Ovary (tissue), 9 donors: ENCODE results near the gene ARID2. TPM values are rescaled to one million over a fixed set of nuclear protein-coding genes. Genes with fewer than 3 reads are reported as not detected.

ENCODE experiments used
- DNase-seq, 5 donors: peaks; one replicate each; pipeline ENCODE4 v3.0.0-alpha.2; 2019 to 2020
- H3K27ac ChIP-seq, 2 donors: fragments of 200-600 bp; one replicate each; pipeline versions ENCODE4 v1.5.1 to v1.8.0; 2019 to 2022
- H3K27me3 ChIP-seq: fragments of 200-600 bp; one replicate; pipeline ENCODE4 v1.8.0; 2022
- H3K36me3 ChIP-seq: fragments of 200-600 bp; sonication (generic); one replicate; pipeline ENCODE4 v1.5.1; 2019
- H3K4me1 ChIP-seq: one replicate; pipeline ENCODE4 v1.8.1; 2013; ENCODE audit warnings: mild to moderate bottlenecking, moderate library complexity; ENCODE audit not compliant: insufficient read depth
- H3K4me3 ChIP-seq: fragments of 200-600 bp; sonication (generic); one replicate; pipeline ENCODE4 v1.5.1; 2017
- H3K9me3 ChIP-seq, 2 donors: fragments of 200-600 bp in 1 of 2; sonication (generic) in 1 of 2; one replicate each; pipeline versions ENCODE4 v1.5.1 to v1.8.1; 2013 to 2019; ENCODE audit warnings: mild to moderate bottlenecking in 1 of 2, moderate library complexity in 1 of 2
- CTCF ChIP-seq, 3 donors: fragments of 450-650 bp in 2 of 3; fragments of 200-600 bp in 1 of 3; IDR thresholded peaks; one replicate each; pipeline versions ENCODE4 v1.5.1 to v1.8.0; 2016 to 2022; ENCODE audit warnings: antibody characterized with exemption in 3 of 3, mild to moderate bottlenecking in 1 of 3
- EP300 ChIP-seq: sonication (generic); formaldehyde crosslinking; IDR thresholded peaks from one replicate; pipeline ENCODE4 v1.6.1; 2017; ENCODE audit warnings: antibody characterized with exemption
- POLR2A ChIP-seq: fragments of 450-650 bp; IDR thresholded peaks from one replicate; pipeline ENCODE4 v1.6.1; 2017; ENCODE audit warnings: antibody characterized with exemption, mild to moderate bottlenecking, moderate library complexity
- WGBS, 3 donors: extraction: QIAGEN DNeasy Blood & Tissue Kit in 1 of 3; methylation state at CpG; one replicate each; pipeline versions ENCODE4 v1.1.5 to v1.1.7; 2013 to 2017; 5-methylcytosine and 5-hydroxymethylcytosine counted together
- intact Hi-C, 4 donors: fragments of 100-400 bp; cut with DNase I; formaldehyde crosslinking; loops; one replicate each; pipeline versions ENCODE4 v1.11.0 to v1.15.1; 2022 to 2023
- polyA plus RNA-seq, 2 donors: library from polyadenylated mRNA; stranded (reverse); fragments of 200-250 nt in 1 of 2; fragments of 350-450 nt in 1 of 2; fragmentation: Illumina TruSeq in 1 of 2; extraction: RNeasy Lipid Tissue Mini Kit (QIAGEN cat#74804) in 1 of 2; gene quantifications; one replicate each; pipeline ENCODE4 v1.2.3, GENCODE V29; 2013 to 2014
- total RNA-seq, 7 donors: library from RNA; depleted of rRNA in 2 of 7; stranded (reverse); fragments of >200 nt in 2 of 7; fragmentation: NEBNext Ultra II Directional in 3 of 7; extraction: Animal tissue kit (Norgen Biotek cat#: 25700) in 3 of 7; gene quantifications; one replicate each; pipeline versions ENCODE4 v1.1.0 to v1.2.4, GENCODE V29; 2016 to 2023
- donor health status: DM: no; HTN: no; CAD: no; lungs with moderate emphysema.
- donor health status: DM: no; HTN: no; CAD: no.
- donor health status: Bipolar disorder and iron deficiency.
- donor health status: DM: yes; HTN: yes; CAD: no.
- donor health status: DM: no; HTN: no; CAD: no.
- donor health status: DM: yes; HTN: yes; CAD: no.

ARID2 gene
- total and polyA plus RNA-seq, 9 donors, result 7.9 to 39.5 (median 32.1) TPM

GRCh38 chr12:45768194-45768593 is 38.7 kb downstream of the ARID2 start:
- no peak for TF ChIP-seq CTCF (IDR thresholded peaks at IDR 0.05)
- no peak for TF ChIP-seq POLR2A
- Histone ChIP-seq H3K36me3 (no peaks in the 10 kb centered on the region), H3K4me1 (no peaks in the 10 kb centered on the region), H3K9me3 (peaks cover 0 to 3% of the 10 kb centered on the region in 2 donors), H3K4me3 (no peak overlapping the region), H3K27ac (no peak overlapping the region), H3K27me3 (no peaks in the 10 kb centered on the region)
- WGBS, 3 donors, result 90 to 98% (median 96%) methylated on average over 1 of the region's 1 CpG
- intact Hi-C loops, result no loop called here
- no peak for DNase-seq

GRCh38 chr12:45773747-45774146 is 44.2 kb downstream of the ARID2 start:
- WGBS, 3 donors, result 97 to 99% (median 97%) methylated on average over 1 of the region's 1 CpG
- no peaks in the 10 kb centered on the region for H3K36me3 ChIP-seq
- no peaks in the 10 kb centered on the region for H3K27me3 ChIP-seq
- H3K9me3 ChIP-seq, result peaks cover 0 to 3% of the 10 kb centered on the region in 2 donors
- H3K4me1 ChIP-seq, result no peaks in the 10 kb centered on the region
- H3K4me3 ChIP-seq, result no peak overlapping the region
- H3K27ac ChIP-seq, result no peak overlapping the region
- DNase-seq, result no peak
- intact Hi-C loops, result no loop called here
- no peak for TF ChIP-seq CTCF (IDR thresholded peaks at IDR 0.05)
- TF ChIP-seq EP300, result no peak
- TF ChIP-seq POLR2A, result no peak

GRCh38 chr12:45774508-45775162 is 45.1 kb downstream of the ARID2 start:
- Histone ChIP-seq H3K4me1 (no peaks in the 10 kb centered on the region), H3K27me3 (no peaks in the 10 kb centered on the region), H3K4me3 (no peak overlapping the region), H3K36me3 (no peaks in the 10 kb centered on the region), H3K27ac (no peak overlapping the region), H3K9me3 (peaks cover 0 to 3% of the 10 kb centered on the region in 2 donors)
- intact Hi-C loops, result no loop called here
- WGBS, 3 donors, result 52 to 60% (median 59%) methylated on average over 5 of the region's 5 CpGs
- no peak for DNase-seq
- no peak for TF ChIP-seq CTCF (IDR thresholded peaks at IDR 0.05)
- no peak for TF ChIP-seq EP300
- no peak for TF ChIP-seq POLR2A

DNA sequence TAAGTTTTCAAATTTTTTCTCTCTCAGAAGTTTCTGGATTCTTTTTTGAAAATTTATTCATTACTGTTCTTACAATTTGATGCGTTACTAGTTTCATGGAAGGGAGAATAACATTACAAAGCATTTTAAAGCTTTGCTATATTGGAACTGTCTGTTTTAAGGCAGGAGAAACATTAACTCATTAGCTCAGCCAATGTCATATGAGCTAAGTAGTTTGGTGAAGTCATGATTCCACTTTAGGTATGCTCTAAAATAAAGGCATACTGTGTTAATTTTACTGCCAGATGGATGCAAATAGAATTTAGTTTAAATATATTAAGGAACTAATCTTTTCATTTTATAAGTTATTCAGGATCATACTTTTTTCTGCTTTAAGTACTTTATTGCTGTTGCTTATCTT is 46.0 kb downstream of the ARID2 start:
- no peak overlapping the region for H3K4me3 ChIP-seq
- no peaks in the 10 kb centered on the region for H3K9me3 ChIP-seq
- H3K36me3 ChIP-seq, result no peaks in the 10 kb centered on the region
- no peaks in the 10 kb centered on the region for H3K4me1 ChIP-seq
- TF ChIP-seq CTCF (IDR thresholded peaks at IDR 0.05), result no peak
- no peak for TF ChIP-seq EP300
- TF ChIP-seq POLR2A, result no peak
- intact Hi-C loops, result no loop called here
- DNase-seq, result no peak
- WGBS, 3 donors, result 85 to 96% (median 88%) methylated on average over 1 of the region's 1 CpG
- no peaks in the 10 kb centered on the region for H3K27me3 ChIP-seq
- no peak overlapping the region for H3K27ac ChIP-seq
